ENCODE data around the gene NDUFB4. TPM values are rescaled to one million over a fixed set of nuclear protein-coding genes. Genes with fewer than 3 reads are reported as not detected.

Gene NDUFB4
- total and polyA plus RNA-seq, 2 experiments from 2014 or later: 105 to 250 TPM

GRCh38 chr3:120648290-120648689 lies 52.2 kb downstream of the NDUFB4 start:
- H3K79me2 ChIP-seq (ENCODE audit: insufficient read depth): no peaks in the 10 kb centered on the region
- no peaks in the 10 kb centered on the region for H3K27me3 ChIP-seq (replicated peaks; ENCODE audit: insufficient read depth)
- no peak overlapping the region for H3K4me2 ChIP-seq (ENCODE audit: unreplicated experiment)
- peaks cover 29% of the 10 kb centered on the region for H3K4me1 ChIP-seq (ENCODE audit: insufficient read depth)
- H3K4me3 ChIP-seq: no peak overlapping the region
- no peak overlapping the region for H3K27ac ChIP-seq
- H3K36me3 ChIP-seq (ENCODE audit: low read depth): no peaks in the 10 kb centered on the region
- no peak overlapping the region for H3K9ac ChIP-seq
- WGBS, 2 experiments (ENCODE audit: low coverage in 1 of 2, low lambda C conversion rate in 2 of 2, missing lambda C conversion rate in 2 of 2): 76 to 79% methylated on average over 5 of the region's 5 CpGs
- H3K9me3 ChIP-seq (ENCODE audit: low read depth): no peaks in the 10 kb centered on the region
- TF ChIP-seq EZH2 (IDR thresholded peaks at IDR 0.05; ENCODE audit: insufficient read depth, poor library complexity, severe bottlenecking) (no peak), EZH2phosphoT487 (IDR thresholded peaks at IDR 0.05; ENCODE audit: insufficient read depth, low read depth) (no peak)
- peak; percentile 35 for DNase-seq
- peaks cover 7% of the 10 kb centered on the region; the same call in 1 of the 2 replicates for H3F3A ChIP-seq (ENCODE audit: insufficient read depth)
- no peaks in the 10 kb centered on the region for H4K20me1 ChIP-seq (ENCODE audit: insufficient read depth)
- H3K9me2 ChIP-seq (ENCODE audit: insufficient read depth): no peaks in the 10 kb centered on the region
- no peak overlapping the region for H2AFZ ChIP-seq
- in situ Hi-C loops (cut with MboI): no loop called here

- in situ Hi-C loops (cut with MboI): no loop called here
- no peak overlapping the region for H3K9ac ChIP-seq
- WGBS, 2 experiments (ENCODE audit: low coverage in 1 of 2, low lambda C conversion rate in 2 of 2, missing lambda C conversion rate in 2 of 2): 59 to 63% methylated on average over 3 of the region's 3 CpGs
- no peaks in the 10 kb centered on the region for H3K9me3 ChIP-seq (ENCODE audit: low read depth)
- H3K4me1 ChIP-seq (ENCODE audit: insufficient read depth): peaks cover 25% of the 10 kb centered on the region
- no peaks in the 10 kb centered on the region for H3K79me2 ChIP-seq (ENCODE audit: insufficient read depth)
- H3K27ac ChIP-seq: no peak overlapping the region
- H3K27me3 ChIP-seq (replicated peaks; ENCODE audit: insufficient read depth): no peaks in the 10 kb centered on the region
- no peak overlapping the region for H2AFZ ChIP-seq
- TF ChIP-seq EZH2phosphoT487 (IDR thresholded peaks at IDR 0.05; ENCODE audit: insufficient read depth, low read depth) (no peak), EZH2 (IDR thresholded peaks at IDR 0.05; ENCODE audit: insufficient read depth, poor library complexity, severe bottlenecking) (no peak)
- no peaks in the 10 kb centered on the region for H4K20me1 ChIP-seq (ENCODE audit: insufficient read depth)
- no peak for DNase-seq
- no peaks in the 10 kb centered on the region for H3K9me2 ChIP-seq (ENCODE audit: insufficient read depth)
- H3F3A ChIP-seq (ENCODE audit: insufficient read depth): peaks cover 7% of the 10 kb centered on the region; the same call in 1 of the 2 replicates
- no peaks in the 10 kb centered on the region for H3K36me3 ChIP-seq (ENCODE audit: low read depth)
- H3K4me2 ChIP-seq (ENCODE audit: unreplicated experiment): no peak overlapping the region
- H3K4me3 ChIP-seq: no peak overlapping the region
Measured at GRCh38 chr3:120649830-120650233, 53.7 kb downstream of the NDUFB4 start.

GRCh38 chr3:120650311-120650710 lies 54.2 kb downstream of the NDUFB4 start:
- no peaks in the 10 kb centered on the region for H4K20me1 ChIP-seq (ENCODE audit: insufficient read depth)
- H3K36me3 ChIP-seq (ENCODE audit: low read depth): no peaks in the 10 kb centered on the region
- H2AFZ ChIP-seq: no peak overlapping the region
- no peaks in the 10 kb centered on the region for H3K79me2 ChIP-seq (ENCODE audit: insufficient read depth)
- H3F3A ChIP-seq (ENCODE audit: insufficient read depth): peaks cover 6% of the 10 kb centered on the region; the same call in 1 of the 2 replicates
- H3K27me3 ChIP-seq (replicated peaks; ENCODE audit: insufficient read depth): no peaks in the 10 kb centered on the region
- no peak overlapping the region for H3K4me2 ChIP-seq (ENCODE audit: unreplicated experiment)
- no peak for DNase-seq
- 54 to 72% methylated on average over 2 of the region's 2 CpGs for WGBS, 2 experiments (ENCODE audit: low coverage in 1 of 2, low lambda C conversion rate in 2 of 2, missing lambda C conversion rate in 2 of 2)
- H3K9me3 ChIP-seq (ENCODE audit: low read depth): no peaks in the 10 kb centered on the region
- TF ChIP-seq EZH2phosphoT487 (IDR thresholded peaks at IDR 0.05; ENCODE audit: insufficient read depth, low read depth) (no peak), EZH2 (IDR thresholded peaks at IDR 0.05; ENCODE audit: insufficient read depth, poor library complexity, severe bottlenecking) (no peak)
- in situ Hi-C loops (cut with MboI): no loop called here
- no peak overlapping the region for H3K27ac ChIP-seq
- no peaks in the 10 kb centered on the region for H3K9me2 ChIP-seq (ENCODE audit: insufficient read depth)
- peaks cover 20% of the 10 kb centered on the region for H3K4me1 ChIP-seq (ENCODE audit: insufficient read depth)
- no peak overlapping the region for H3K4me3 ChIP-seq
- H3K9ac ChIP-seq: no peak overlapping the region

Other genes with a start within 250 kb of the NDUFB4 start
- gene LRRC58, start 247.0 kb upstream of the NDUFB4 start, total RNA-seq (2014; rRNA removed; shearing (Covaris generic)): 29.2 and 34.4 TPM in 2 replicates
- 12.9 and 13.1 TPM in 2 replicates for gene LRRC58, start 247.0 kb upstream of the NDUFB4 start, polyA plus RNA-seq (2016; fragmentation: Nextera tagmentation; extraction: Ambion mirVana)
- gene FSTL1, start 145.3 kb upstream of the NDUFB4 start, total RNA-seq (2014; rRNA removed; shearing (Covaris generic)): 4,171 and 4,244 TPM in 2 replicates
- gene FSTL1, start 145.3 kb upstream of the NDUFB4 start, polyA plus RNA-seq (2016; fragmentation: Nextera tagmentation; extraction: Ambion mirVana): 1,910 and 1,919 TPM in 2 replicates
- not detected in 2 replicates for gene HGD, start 85.9 kb downstream of the NDUFB4 start, total RNA-seq (2014; rRNA removed; shearing (Covaris generic))
- not detected in 2 replicates for gene HGD, start 85.9 kb downstream of the NDUFB4 start, polyA plus RNA-seq (2016; fragmentation: Nextera tagmentation; extraction: Ambion mirVana)
- 17.2 and 22.6 TPM in 2 replicates for gene RABL3, start 146.2 kb downstream of the NDUFB4 start, total RNA-seq (2014; rRNA removed; shearing (Covaris generic))
- 27.4 and 28.4 TPM in 2 replicates for gene RABL3, start 146.2 kb downstream of the NDUFB4 start, polyA plus RNA-seq (2016; fragmentation: Nextera tagmentation; extraction: Ambion mirVana)
- 10.8 and 11.1 TPM in 2 replicates for gene GTF2E1, start 146.4 kb downstream of the NDUFB4 start, total RNA-seq (2014; rRNA removed; shearing (Covaris generic))
- gene GTF2E1, start 146.4 kb downstream of the NDUFB4 start, polyA plus RNA-seq (2016; fragmentation: Nextera tagmentation; extraction: Ambion mirVana): 6.9 and 7.2 TPM in 2 replicates

All from GM23248 (cell line).